Skeletal muscle cell (primary cell): ENCODE data around the gene ANP32A.
"Not testable (repeated sequence)": the region's sequence is repeated elsewhere in the genome, so short reads cannot be mapped to it uniquely, and the experiment has no call there.

Source experiments
- DNase-seq: peaks from one replicate; pipeline ENCODE4 v3.0.0-alpha.2; 2010; ENCODE audit warnings: low read depth
- H3K4me3 ChIP-seq: 2 replicates; pipeline ENCODE4 v1.5.1; 2011; ENCODE audit warnings: low read depth, mild to moderate bottlenecking, control low read depth, low read length, moderate library complexity

Gene ANP32A

DNA sequence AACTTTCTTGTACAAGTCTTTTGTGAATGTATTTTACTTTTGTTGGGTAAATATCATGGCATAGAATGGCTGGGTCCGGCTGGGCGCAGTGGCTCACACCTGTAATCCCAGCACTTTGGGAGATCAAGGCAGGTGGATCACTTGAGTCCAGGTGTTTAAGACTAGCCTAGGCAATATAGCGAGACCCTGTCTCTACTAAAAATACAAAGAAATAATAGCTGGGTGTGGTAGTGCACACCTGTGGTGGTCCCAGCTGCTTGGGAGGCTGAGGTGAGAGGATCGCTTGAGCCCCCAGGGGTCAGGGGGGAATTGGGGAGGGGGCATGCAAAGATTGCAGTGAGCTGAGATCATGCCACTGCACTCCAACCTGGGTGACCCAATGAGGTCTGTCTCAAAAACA, 52.9 kb downstream of the ANP32A start:
- no peak for DNase-seq
- no peak overlapping the region for H3K4me3 ChIP-seq

DNA sequence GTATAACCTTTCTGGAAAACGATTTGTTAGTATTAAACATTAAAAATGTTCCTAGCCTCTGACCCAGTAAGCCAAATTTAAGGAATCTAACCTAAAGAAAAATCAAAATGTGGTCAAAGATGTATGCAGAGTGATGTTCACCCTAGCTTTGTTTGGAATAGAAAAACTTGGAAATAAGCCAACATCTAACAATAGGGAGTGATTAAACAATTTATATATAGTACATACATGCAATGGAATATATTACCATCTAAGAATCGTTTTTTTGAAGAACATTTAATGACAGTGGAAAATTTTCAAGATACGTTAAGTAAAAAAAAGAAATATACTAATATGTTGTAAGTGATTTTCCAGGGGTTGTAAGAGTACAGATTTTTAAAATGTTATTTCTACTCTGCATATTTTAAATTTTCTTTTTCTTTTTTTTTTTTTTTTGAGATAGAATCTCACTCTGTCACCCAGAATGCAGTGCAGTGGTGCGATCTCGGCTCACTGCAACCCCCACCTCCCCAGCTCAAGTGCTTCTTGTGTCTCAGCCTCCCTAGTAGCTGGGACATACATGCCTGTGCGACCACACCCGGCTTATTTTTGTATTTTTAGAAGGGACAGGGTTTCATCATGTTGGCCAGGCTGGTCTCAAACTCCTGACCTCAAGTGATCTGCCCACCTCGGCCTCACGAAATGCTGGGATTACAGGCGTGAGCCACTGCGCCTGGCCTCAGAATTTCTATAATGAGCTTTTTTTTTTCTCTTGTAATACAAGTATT, 54.9 kb downstream of the ANP32A start:
- no peak for DNase-seq
- no peak overlapping the region for H3K4me3 ChIP-seq

GRCh38 chr15:68764090-68764489, 56.6 kb downstream of the ANP32A start:
- DNase-seq, result no peak

DNA sequence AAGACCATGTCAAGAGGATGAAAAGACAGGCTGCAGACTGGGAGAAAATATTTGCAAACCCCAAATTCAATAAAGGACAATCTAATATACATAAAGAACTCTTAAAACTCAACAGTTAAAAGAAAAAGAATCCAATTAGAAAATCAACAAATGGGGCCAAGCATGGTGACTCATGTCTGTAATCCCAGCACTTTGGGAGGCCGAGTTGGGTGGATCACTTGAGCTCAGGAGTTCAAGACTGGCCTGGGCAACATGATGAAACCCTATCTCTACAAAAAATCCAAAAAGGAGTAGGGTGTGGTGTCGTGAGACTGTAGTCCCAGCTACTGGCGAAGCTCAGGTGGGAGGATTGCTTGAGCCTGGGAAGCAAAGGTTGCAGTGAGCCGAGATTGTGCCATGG, 57.6 kb downstream of the ANP32A start:
- DNase-seq, result no peak
- H3K4me3 ChIP-seq, result no peak overlapping the region

More at GRCh38 chr15:68764090-68764489, 56.6 kb downstream of the ANP32A start:
- H3K4me3 ChIP-seq, result no peak overlapping the region

- DNase-seq, H3K4me3 ChIP-seq: not testable (repeated sequence)
Measured at GRCh38 chr15:68759982-68760579, 60.6 kb downstream of the ANP32A start.

GRCh38 chr15:68755731-68756130, 65.0 kb downstream of the ANP32A start:
- H3K4me3 ChIP-seq, result no peak overlapping the region
- no peak for DNase-seq

- no peak overlapping the region for H3K4me3 ChIP-seq
- no peak for DNase-seq
Measured at GRCh38 chr15:68751622-68752021, 69.1 kb downstream of the ANP32A start.

DNA sequence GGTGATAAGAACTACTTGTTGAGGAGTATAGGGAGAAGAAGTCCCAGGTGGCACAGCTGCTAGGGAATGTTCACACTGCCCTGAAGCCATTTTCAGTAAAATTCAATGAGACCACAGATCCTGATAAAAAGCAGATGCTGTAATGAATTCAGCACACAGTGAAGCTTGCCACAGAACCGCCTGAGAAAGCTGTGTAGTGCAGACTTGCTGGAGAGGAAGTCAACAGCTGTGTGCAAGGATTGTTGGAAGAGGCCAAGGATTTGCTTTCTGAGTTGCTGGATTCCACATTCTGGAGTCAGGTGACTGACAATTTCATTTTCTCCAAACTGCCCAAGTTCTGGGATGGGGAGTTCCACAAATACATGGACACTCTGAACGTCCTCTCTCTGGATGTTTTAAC, 70.9 kb downstream of the ANP32A start:
- no peak overlapping the region for H3K4me3 ChIP-seq
- DNase-seq, result no peak

DNA sequence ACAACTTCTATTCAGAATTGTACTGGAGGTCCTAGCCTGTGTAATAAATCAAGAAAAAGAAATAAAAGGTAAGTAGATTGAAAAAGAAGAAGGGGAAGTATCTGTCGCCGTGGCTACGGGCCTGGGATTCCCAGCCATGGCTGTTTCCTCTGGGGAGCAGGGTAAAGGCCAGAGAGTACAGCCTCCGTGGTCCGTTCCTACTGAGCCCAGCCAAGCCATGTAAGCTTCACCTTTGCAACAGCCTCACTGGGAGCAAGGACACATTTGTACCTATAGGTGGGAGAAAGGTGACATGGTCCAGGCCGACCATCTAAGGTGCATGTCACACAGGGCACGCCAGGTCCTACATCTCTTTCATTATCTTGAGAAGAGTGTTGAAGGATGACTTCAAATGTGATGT, 71.3 kb downstream of the ANP32A start:
- no peak overlapping the region for H3K4me3 ChIP-seq

GRCh38 chr15:68743256-68743655, 77.4 kb downstream of the ANP32A start:
- no peak for DNase-seq
- H3K4me3 ChIP-seq, result no peak overlapping the region

More for the DNA sequence above, 71.3 kb downstream of the ANP32A start:
- no peak for DNase-seq

- no peak for DNase-seq
- H3K4me3 ChIP-seq, result no peak overlapping the region
Measured at GRCh38 chr15:68739390-68740080, 81.2 kb downstream of the ANP32A start.

- no peak for DNase-seq
- no peak overlapping the region for H3K4me3 ChIP-seq
Measured at GRCh38 chr15:68735610-68736009, 85.1 kb downstream of the ANP32A start.

DNA sequence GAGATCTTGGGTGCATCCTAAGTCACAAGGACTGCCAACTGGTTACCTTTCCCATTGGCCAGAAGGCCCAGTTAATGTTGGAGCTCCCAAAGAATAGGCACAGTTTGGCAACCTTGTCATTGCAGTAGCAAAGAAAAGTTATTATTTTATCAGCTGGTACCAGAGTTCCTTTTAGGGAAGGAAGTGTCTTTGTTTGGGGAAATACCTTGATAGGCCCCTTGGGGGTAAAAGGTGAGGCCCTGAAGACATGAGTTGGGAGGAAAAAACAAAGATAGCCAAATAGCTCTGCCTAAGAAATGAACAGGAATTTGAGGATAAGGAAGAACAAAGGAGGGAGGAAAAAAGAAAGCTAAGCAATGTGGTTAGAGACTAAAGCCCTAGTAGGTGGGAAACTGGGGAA, 85.8 kb downstream of the ANP32A start:
- no peak for DNase-seq
- H3K4me3 ChIP-seq, result no peak overlapping the region

- DNase-seq, result no peak
- H3K4me3 ChIP-seq, result no peak overlapping the region
Measured at GRCh38 chr15:68734352-68734751, 86.3 kb downstream of the ANP32A start.

- DNase-seq, result no peak
- H3K4me3 ChIP-seq, result no peak overlapping the region
Measured at GRCh38 chr15:68733666-68734065, 87.0 kb downstream of the ANP32A start.

GRCh38 chr15:68732451-68732850, 88.2 kb downstream of the ANP32A start:
- no peak for DNase-seq
- no peak overlapping the region for H3K4me3 ChIP-seq

DNA sequence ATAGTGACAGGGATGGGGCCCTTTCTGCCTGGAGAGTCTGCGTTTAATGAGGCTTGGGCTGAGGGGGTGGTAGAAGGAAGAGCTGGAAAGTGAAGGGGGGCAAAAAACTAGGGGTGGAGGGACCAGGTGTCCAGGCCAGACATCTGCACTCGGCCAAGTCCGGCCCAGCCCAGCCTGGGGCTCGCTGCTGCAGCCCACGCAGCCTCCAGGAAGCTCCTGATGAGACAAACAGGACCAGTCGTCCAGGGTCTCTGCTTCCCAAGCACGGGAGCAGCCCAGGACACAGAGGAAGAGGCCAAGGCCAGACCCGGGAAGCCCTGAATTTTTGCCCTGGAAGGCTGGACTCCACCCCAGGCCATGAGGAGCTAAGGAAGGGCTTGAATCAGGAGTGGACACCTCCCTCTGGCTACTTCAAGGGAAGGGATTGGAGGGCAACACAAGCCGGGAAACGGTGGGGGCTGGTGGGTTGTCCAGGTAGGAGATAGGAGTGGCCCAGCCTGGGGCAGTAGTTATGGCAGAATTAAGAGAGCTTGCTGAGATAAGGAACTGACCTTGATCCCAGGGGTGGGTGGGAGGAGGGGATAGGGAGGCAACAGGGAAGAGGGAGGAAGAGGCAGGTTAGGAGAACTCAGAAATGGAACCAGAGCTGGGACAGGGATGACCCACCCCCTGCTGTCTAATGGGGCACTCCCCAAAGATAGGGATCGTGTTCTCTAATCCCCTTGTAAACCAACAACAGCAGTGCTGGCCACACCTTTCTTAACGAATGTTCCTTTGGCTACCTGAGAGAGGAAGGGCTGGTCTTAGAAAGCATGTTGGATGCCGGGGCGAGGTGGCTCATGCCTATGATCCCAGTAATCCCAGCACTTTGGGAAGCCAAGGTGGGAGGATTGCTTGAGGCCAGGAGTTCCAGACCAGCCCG, 89.5 kb downstream of the ANP32A start:
- no peak for DNase-seq
- no peak overlapping the region for H3K4me3 ChIP-seq

DNA sequence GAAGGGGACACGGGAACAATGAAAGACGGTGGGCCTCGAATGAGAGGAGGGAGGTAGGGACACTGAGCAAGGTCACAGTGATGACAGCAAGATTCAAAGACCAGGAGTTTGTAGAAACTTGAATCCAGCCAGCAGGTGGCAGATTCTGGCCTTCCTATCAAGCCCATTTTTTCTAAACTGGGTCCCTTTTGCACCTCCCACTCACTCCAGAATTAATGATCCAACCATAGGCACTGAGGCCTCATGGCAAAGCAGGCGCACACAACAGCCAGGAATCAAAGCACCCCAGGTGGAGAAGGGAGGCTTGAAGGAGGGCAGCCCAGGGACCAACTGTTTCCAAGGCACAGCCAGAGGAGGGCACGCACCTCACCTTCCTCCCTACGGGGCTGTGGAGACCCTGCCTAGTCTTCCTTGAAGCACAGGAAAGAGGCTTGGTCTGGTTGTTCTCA, 90.2 kb downstream of the ANP32A start:
- H3K4me3 ChIP-seq, result no peak overlapping the region

DNA sequence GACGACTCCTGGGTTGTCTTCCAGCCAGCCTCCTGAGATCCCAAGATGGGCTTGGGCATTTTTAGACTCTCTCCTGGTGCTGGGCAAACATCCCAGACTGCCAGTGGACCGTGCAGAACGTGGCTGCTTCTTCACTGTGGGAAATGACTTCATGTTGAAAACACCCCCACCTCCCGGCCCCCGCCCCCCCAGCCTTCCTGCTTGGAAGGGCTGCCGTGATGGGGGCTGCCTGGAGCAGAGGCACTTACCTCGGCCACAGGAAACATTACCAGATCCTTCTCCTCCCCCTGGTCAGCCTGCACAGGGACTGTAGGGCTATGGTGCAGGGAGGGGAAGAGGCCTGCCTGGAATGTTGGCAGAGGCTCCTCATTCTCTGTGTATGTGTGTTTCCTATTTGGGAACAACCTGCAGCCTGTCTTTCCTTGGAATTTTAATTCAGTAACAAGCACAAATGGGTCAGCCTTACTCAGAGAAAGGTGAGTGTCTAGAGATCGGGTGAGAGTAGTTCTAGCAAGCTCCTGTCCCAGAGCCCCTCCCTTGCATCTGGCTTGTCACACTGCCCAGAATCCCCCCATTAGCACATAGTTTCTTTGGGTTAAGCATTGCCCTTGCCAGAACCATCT, 90.8 kb downstream of the ANP32A start:
- DNase-seq, result no peak
- H3K4me3 ChIP-seq, result no peak overlapping the region

More for the DNA sequence above, 90.2 kb downstream of the ANP32A start:
- no peak for DNase-seq
